Osteoblast (primary cell): ENCODE measurements around the gene SFTA2. TPM values are rescaled to one million over a fixed set of nuclear protein-coding genes. Genes with fewer than 3 reads are reported as not detected.
A peak's percentile ranks its signal among the peaks of the same experiment; 100 is the strongest.

ENCODE experiments used
- DNase-seq: peaks from one replicate; pipeline ENCODE4 v3.0.0; 2011; ENCODE audit warnings: low spot score, mixed read lengths; ENCODE audit not compliant: insufficient read length; ENCODE audit errors: missing footprints
- H2AFZ ChIP-seq: 2 replicates; pipeline ENCODE4 v1.6.0; 2011; ENCODE audit warnings: mild to moderate bottlenecking, low read length
- H3K27ac ChIP-seq: 2 replicates; pipeline ENCODE4 v1.5.1; 2011; ENCODE audit warnings: mild to moderate bottlenecking, low read depth, low read length, moderate library complexity
- H3K27me3 ChIP-seq: 2 replicates; pipeline ENCODE4 v1.6.0; 2012; ENCODE audit warnings: mild to moderate bottlenecking, control low read depth, inconsistent platforms, low read length, moderate library complexity; ENCODE audit not compliant: insufficient read depth
- H3K36me3 ChIP-seq: 2 replicates; pipeline ENCODE4 v1.5.1; 2011; ENCODE audit warnings: mild to moderate bottlenecking, low read length, control low read depth, moderate library complexity; ENCODE audit not compliant: insufficient read depth
- H3K4me1 ChIP-seq: 2 replicates; pipeline ENCODE4 v1.5.1; 2011; ENCODE audit warnings: mild to moderate bottlenecking, low read length, control low read depth, moderate library complexity; ENCODE audit not compliant: insufficient read depth
- H3K4me2 ChIP-seq: 2 replicates; pipeline ENCODE4 v1.6.0; 2011; ENCODE audit warnings: mild to moderate bottlenecking, low read length; ENCODE audit not compliant: insufficient read depth
- H3K4me3 ChIP-seq: fragments of 200-600 bp; sonication (generic); 3 replicates; pipeline ENCODE4 v1.5.1; 2012; ENCODE audit warnings: mild to moderate bottlenecking, low read length, inconsistent platforms; ENCODE audit not compliant: insufficient read depth
- H3K79me2 ChIP-seq: 2 replicates; pipeline ENCODE4 v1.6.0; 2012; ENCODE audit warnings: mild to moderate bottlenecking, low read length, control low read depth, inconsistent platforms; ENCODE audit not compliant: insufficient read depth
- H3K9me3 ChIP-seq: 2 replicates; pipeline ENCODE4 v1.5.1; 2011; ENCODE audit warnings: low read depth, low read length, control low read depth
- H4K20me1 ChIP-seq: 2 replicates; pipeline ENCODE4 v1.6.0; 2012; ENCODE audit warnings: mild to moderate bottlenecking, low read length, control low read depth; ENCODE audit not compliant: insufficient read depth
- CTCF ChIP-seq: IDR thresholded peaks from 2 replicates; pipeline ENCODE4 v1.5.1; 2011; ENCODE audit warnings: mild to moderate bottlenecking, low read depth, low read length, moderate library complexity; ENCODE audit errors: extremely low read depth
- total RNA-seq: library from RNA; depleted of rRNA; stranded (reverse); fragments of >200 nt; gene quantifications from 2 replicates; pipeline ENCODE4 v1.2.3, GENCODE V29; 2012

SFTA2 gene
- total RNA-seq, 1 donor: not detected

GRCh38 chr6:30964075-30964474 lies 32.1 kb upstream of the SFTA2 start:
- H3K27me3 ChIP-seq: no peaks in the 10 kb centered on the region
- peaks cover 2% of the 10 kb centered on the region for H3K4me1 ChIP-seq
- TF ChIP-seq CTCF: no peak
- no peaks in the 10 kb centered on the region for H3K9me3 ChIP-seq
- H3K79me2 ChIP-seq: no peaks in the 10 kb centered on the region
- no peak overlapping the region for H3K4me2 ChIP-seq
- H2AFZ ChIP-seq: no peak overlapping the region
- H3K36me3 ChIP-seq: no peaks in the 10 kb centered on the region
- DNase-seq: no peak
- no peak overlapping the region for H3K4me3 ChIP-seq
- H3K27ac ChIP-seq: no peak overlapping the region
- no peaks in the 10 kb centered on the region for H4K20me1 ChIP-seq

- no peaks in the 10 kb centered on the region for H3K27me3 ChIP-seq
- H3K79me2 ChIP-seq: no peaks in the 10 kb centered on the region
- no peaks in the 10 kb centered on the region for H3K36me3 ChIP-seq
- no peaks in the 10 kb centered on the region for H3K9me3 ChIP-seq
- H3K4me1 ChIP-seq: peaks cover 2% of the 10 kb centered on the region
- H4K20me1 ChIP-seq: no peaks in the 10 kb centered on the region
- H3K4me2 ChIP-seq: no peak overlapping the region
- TF ChIP-seq CTCF: no peak
- no peak overlapping the region for H2AFZ ChIP-seq
- peak; percentile 31 for DNase-seq
- H3K27ac ChIP-seq: no peak overlapping the region
- no peak overlapping the region for H3K4me3 ChIP-seq
Measured at GRCh38 chr6:30963641-30964040, 31.7 kb upstream of the SFTA2 start.

- Histone ChIP-seq H3K36me3 (no peaks in the 10 kb centered on the region), H3K27ac (no peak overlapping the region), H2AFZ (no peak overlapping the region), H3K9me3 (no peaks in the 10 kb centered on the region), H3K79me2 (no peaks in the 10 kb centered on the region), H3K4me2 (no peak overlapping the region), H3K27me3 (no peaks in the 10 kb centered on the region), H3K4me1 (peaks cover 2% of the 10 kb centered on the region), H3K4me3 (no peak overlapping the region), H4K20me1 (no peaks in the 10 kb centered on the region)
- no peak for TF ChIP-seq CTCF
- no peak for DNase-seq
Measured at GRCh38 chr6:30962716-30963115, 30.7 kb upstream of the SFTA2 start.

GRCh38 chr6:30960907-30961673 lies 29.1 kb upstream of the SFTA2 start:
- Histone ChIP-seq H3K27me3 (peaks cover 4% of the 10 kb centered on the region), H3K4me3 (no peak overlapping the region), H4K20me1 (no peaks in the 10 kb centered on the region), H3K36me3 (no peaks in the 10 kb centered on the region), H3K4me1 (peaks cover 5% of the 10 kb centered on the region), H3K9me3 (no peaks in the 10 kb centered on the region), H2AFZ (no peak overlapping the region), H3K4me2 (peak overlapping the region; percentile 15), H3K79me2 (no peaks in the 10 kb centered on the region), H3K27ac (no peak overlapping the region)
- TF ChIP-seq CTCF: no peak
- DNase-seq: no peak
